GM19239 (cell line): ENCODE results near the gene STXBP2.
A peak's percentile ranks its signal among the peaks of the same experiment; 100 is the strongest.

ENCODE experiments used
- DNase-seq: peaks from one replicate; pipeline ENCODE4 v3.0.0; 2011; ENCODE audit warnings: low spot score; ENCODE audit not compliant: insufficient read length
- FAIRE-seq: peaks from 2 replicates; lab custom pipeline; 2011; peaks lifted over from hg19 to GRCh38; lab: Jason Lieb, UNC

Gene STXBP2

GRCh38 chr19:7676854-7677253, 39.9 kb downstream of the STXBP2 start, which contains the start of gene MCEMP1:
Gene MCEMP1, plus strand, starts transcription at chr19:7677090. Its CDS starts 31 bp downstream, at chr19:7677121.
- FAIRE-seq (no peak), DNase-seq (no peak)

GRCh38 chr19:7677669-7678311, 40.9 kb downstream of the STXBP2 start:
- FAIRE-seq (no peak), DNase-seq (no peak)

- DNase-seq (peak; percentile 71), FAIRE-seq (peak; percentile 93)
These were observed 42.3 kb downstream of the STXBP2 start for GRCh38 chr19:7678971-7679751.

- no peak for DNase-seq
These were observed 43.1 kb downstream of the STXBP2 start for GRCh38 chr19:7679771-7680605.

GRCh38 chr19:7680606-7681339, 43.9 kb downstream of the STXBP2 start, which contains the start of gene TRAPPC5:
Gene TRAPPC5, plus strand, starts transcription at chr19:7680833. Its CDS starts 1,421 bp downstream, at chr19:7682254.
- DNase-seq (peak; percentile 89), FAIRE-seq (peak; percentile 39)

More at GRCh38 chr19:7679771-7680605, 43.1 kb downstream of the STXBP2 start:
- FAIRE-seq: no peak

GRCh38 chr19:7681340-7682174, 44.6 kb downstream of the STXBP2 start:
- FAIRE-seq (peak; percentile 86), DNase-seq (peak; percentile 91)

- DNase-seq (no peak), FAIRE-seq (no peak)
These were observed 45.4 kb downstream of the STXBP2 start for GRCh38 chr19:7682175-7682855.

GRCh38 chr19:7685546-7686445, 48.9 kb downstream of the STXBP2 start:
- FAIRE-seq (no peak), DNase-seq (no peak)

- DNase-seq: no peak
- FAIRE-seq: no peak
These were observed 50.3 kb downstream of the STXBP2 start for GRCh38 chr19:7687177-7687576.

GRCh38 chr19:7689165-7689564, 52.3 kb downstream of the STXBP2 start:
- no peak for DNase-seq
- no peak for FAIRE-seq

GRCh38 chr19:7690779-7691258, 53.9 kb downstream of the STXBP2 start:
- FAIRE-seq (peak; percentile 66), DNase-seq (no peak)

- no peak for DNase-seq
- no peak for FAIRE-seq
These were observed 54.6 kb downstream of the STXBP2 start for GRCh38 chr19:7691497-7691896.

GRCh38 chr19:7692417-7693088, 55.6 kb downstream of the STXBP2 start:
- FAIRE-seq: no peak
- no peak for DNase-seq

GRCh38 chr19:7694499-7694898, 57.6 kb downstream of the STXBP2 start:
- no peak for FAIRE-seq
- DNase-seq: no peak
